Embryonic facial prominence (tissue), 1 donor: ENCODE measurements around the gene SHC4.
A peak's percentile ranks its signal among the peaks of the same experiment; 100 is the strongest.
"Not testable (repeated sequence)": the region's sequence is repeated elsewhere in the genome, so short reads cannot be mapped to it uniquely, and the experiment has no call there.

Source experiments
- DNase-seq: peaks from one replicate; pipeline ENCODE4 v3.0.0-alpha.2; 2016; ENCODE audit errors: extremely low spot score

Gene SHC4

GRCh38 chr15:48883699-48884098 lies 80.0 kb downstream of the SHC4 start:
- DNase-seq = no peak

GRCh38 chr15:48880070-48880634 lies 83.6 kb downstream of the SHC4 start:
- DNase-seq = no peak

GRCh38 chr15:48877630-48878595 lies 85.8 kb downstream of the SHC4 start, which contains the start of gene EID1:
EID1 (plus strand) TSS chr15:48878134; CDS start chr15:48878177, 43 bp downstream.
- peak; percentile 91 for DNase-seq

- no peak for DNase-seq
Measured at GRCh38 chr15:48876057-48876456, 87.7 kb downstream of the SHC4 start.

- no peak for DNase-seq
Measured at GRCh38 chr15:48875241-48875960, 88.3 kb downstream of the SHC4 start.

- no peak for DNase-seq
Measured at GRCh38 chr15:48872632-48873031, 91.1 kb downstream of the SHC4 start.

GRCh38 chr15:48871542-48871941 lies 92.2 kb downstream of the SHC4 start:
- no peak for DNase-seq

- DNase-seq = no peak
Measured at GRCh38 chr15:48869966-48870365, 93.8 kb downstream of the SHC4 start.

- DNase-seq = no peak
Measured at GRCh38 chr15:48868536-48868935, 95.2 kb downstream of the SHC4 start.

GRCh38 chr15:48868023-48868422 lies 95.7 kb downstream of the SHC4 start:
- no peak for DNase-seq

- no peak for DNase-seq
Measured at GRCh38 chr15:48866141-48866563, 97.6 kb downstream of the SHC4 start.

GRCh38 chr15:48865370-48866079 lies 98.2 kb downstream of the SHC4 start:
- DNase-seq = no peak

- no peak for DNase-seq
Measured at GRCh38 chr15:48862705-48863104, 101.0 kb downstream of the SHC4 start.

- DNase-seq = peak; percentile 75
Measured at GRCh38 chr15:48861813-48862431, 101.8 kb downstream of the SHC4 start.

- DNase-seq = no peak
Measured at GRCh38 chr15:48859426-48859825, 104.3 kb downstream of the SHC4 start.

GRCh38 chr15:48858401-48858800 lies 105.3 kb downstream of the SHC4 start:
- no peak for DNase-seq

- no peak for DNase-seq
Measured at GRCh38 chr15:48856942-48857341, 106.8 kb downstream of the SHC4 start.

GRCh38 chr15:48855501-48856440 lies 107.9 kb downstream of the SHC4 start:
- DNase-seq = no peak

GRCh38 chr15:48854434-48854833 lies 109.3 kb downstream of the SHC4 start:
- DNase-seq = not testable (repeated sequence)

GRCh38 chr15:48851956-48852355 lies 111.8 kb downstream of the SHC4 start:
- no peak for DNase-seq
